ENCODE data around the gene UCP3.

UCP3 gene

DNA sequence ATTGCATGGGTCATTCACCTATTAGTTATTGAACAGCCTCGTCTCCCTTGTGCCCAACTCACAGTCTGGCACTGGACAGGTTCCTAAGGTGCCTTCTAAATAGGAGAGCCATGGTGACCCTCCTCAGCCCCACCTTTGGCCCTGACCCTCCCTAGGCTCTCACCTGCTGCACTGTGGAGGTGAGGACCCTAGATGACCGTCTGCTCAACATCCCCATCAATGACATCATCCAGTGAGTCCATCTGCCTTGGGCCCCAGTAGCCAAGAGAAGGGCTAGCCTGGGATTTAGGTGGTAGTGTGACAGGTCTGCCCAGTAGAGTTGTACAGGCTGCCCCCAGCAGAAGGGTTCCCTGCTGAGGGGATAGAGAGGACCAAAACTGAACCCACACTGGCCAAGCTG lies 39.8 kb downstream of the UCP3 start:
- no peak overlapping the region for H3K4me2 ChIP-seq (ENCODE audit: low read length, poor library complexity, severe bottlenecking)
- WGBS: 97% methylated on average over 1 of the region's 2 CpGs
- H2AK5ac ChIP-seq (ENCODE audit: low read length, severe bottlenecking): no peak overlapping the region
- no peak overlapping the region for H3K14ac ChIP-seq (ENCODE audit: low read length in 2 of 2)
- H3K79me1 ChIP-seq (replicated peaks; ENCODE audit: low read length, poor library complexity, severe bottlenecking): peaks cover 1% of the 10 kb centered on the region
- no peak for DNase-seq
- no peak overlapping the region for H3K27ac ChIP-seq (ENCODE audit: low read length, poor library complexity, severe bottlenecking)
- H3K36me3 ChIP-seq (ENCODE audit: control insufficient read depth in 1 of 2, insufficient read depth in 2 of 2, low read depth in 1 of 2, low read length in 2 of 2): peaks cover 0 to 22% of the 10 kb centered on the region in 2 experiments
- H2BK5ac ChIP-seq (ENCODE audit: low read depth, low read length, poor library complexity, severe bottlenecking): no peak overlapping the region
- H3K4ac ChIP-seq (ENCODE audit: low read depth in 1 of 2, low read length in 2 of 2): no peak overlapping the region
- H3K4me3 ChIP-seq (ENCODE audit: insufficient read depth in 1 of 2, low read depth in 1 of 2, low read length in 2 of 2): no peak overlapping the region
- H3K4me1 ChIP-seq (ENCODE audit: control insufficient read depth, insufficient read depth, low read depth, low read length): peaks cover 5% of the 10 kb centered on the region
- peaks cover 0 to 21% of the 10 kb centered on the region in 2 experiments for H3K27me3 ChIP-seq (ENCODE audit: control insufficient read depth in 1 of 2, insufficient read depth in 1 of 2, low read length in 2 of 2)
- H3K18ac ChIP-seq (ENCODE audit: low read depth in 1 of 2, low read length in 2 of 2): no peak overlapping the region
- H2BK12ac ChIP-seq (ENCODE audit: low read length in 2 of 2): no peak overlapping the region
- no peak overlapping the region for H4K8ac ChIP-seq (ENCODE audit: low read length)
- H3K9ac ChIP-seq (ENCODE audit: low read length): no peak overlapping the region
- H2BK120ac ChIP-seq (ENCODE audit: low read depth, low read length): no peak overlapping the region
- no peak overlapping the region for H3K23ac ChIP-seq (ENCODE audit: low read length in 2 of 2)
- H2BK15ac ChIP-seq (ENCODE audit: low read depth, poor library complexity, severe bottlenecking): no peak overlapping the region
- H3K9me3 ChIP-seq (ENCODE audit: control insufficient read depth, low read length): no peaks in the 10 kb centered on the region
- no peak overlapping the region for H2AFZ ChIP-seq (ENCODE audit: low read depth, low read length)
- H4K91ac ChIP-seq (ENCODE audit: low read length): peak overlapping the region; percentile 62

DNA sequence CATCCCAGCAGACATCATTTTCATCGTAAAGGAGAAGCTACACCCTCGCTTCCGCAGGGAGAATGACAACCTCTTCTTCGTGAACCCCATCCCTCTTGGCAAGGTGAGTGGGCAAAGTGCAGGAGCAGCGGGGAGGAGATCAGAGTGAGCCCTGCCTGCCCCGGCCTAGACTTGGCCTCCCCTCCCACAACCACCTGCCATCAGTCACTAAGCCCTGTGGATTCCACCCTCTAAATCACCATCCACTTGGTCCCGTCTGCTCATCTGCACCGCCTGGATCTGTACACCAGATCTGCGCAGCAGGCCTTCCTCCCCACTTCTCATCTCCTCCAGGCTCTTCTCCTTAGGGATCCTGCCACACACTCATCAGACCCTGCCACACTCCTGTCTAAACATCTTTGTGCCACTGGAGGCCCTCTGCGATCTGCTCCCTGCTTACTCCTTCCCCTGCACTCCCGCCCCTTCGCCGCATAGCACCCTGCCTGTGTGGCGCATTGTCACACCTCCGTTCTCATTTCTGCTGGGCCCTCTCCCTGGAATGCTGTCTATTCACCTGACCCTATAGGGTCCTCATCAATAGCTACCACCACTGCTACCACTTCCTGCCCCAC lies 40.4 kb downstream of the UCP3 start:
- no peak overlapping the region for H3K18ac ChIP-seq (ENCODE audit: low read depth in 1 of 2, low read length in 2 of 2)
- peaks cover 0 to 21% of the 10 kb centered on the region in 2 experiments for H3K36me3 ChIP-seq (ENCODE audit: control insufficient read depth in 1 of 2, insufficient read depth in 2 of 2, low read depth in 1 of 2, low read length in 2 of 2)
- no peak for DNase-seq
- H3K23ac ChIP-seq (ENCODE audit: low read length in 2 of 2): no peak overlapping the region
- no peak overlapping the region for H3K9ac ChIP-seq (ENCODE audit: low read length)
- H3K9me3 ChIP-seq (ENCODE audit: control insufficient read depth, low read length): no peaks in the 10 kb centered on the region
- H3K14ac ChIP-seq (ENCODE audit: low read length in 2 of 2): no peak overlapping the region
- peaks cover 7% of the 10 kb centered on the region for H3K4me1 ChIP-seq (ENCODE audit: control insufficient read depth, insufficient read depth, low read depth, low read length)
- H3K4me3 ChIP-seq (ENCODE audit: insufficient read depth in 1 of 2, low read depth in 1 of 2, low read length in 2 of 2): no peak overlapping the region
- H3K27ac ChIP-seq (ENCODE audit: low read length, poor library complexity, severe bottlenecking): no peak overlapping the region
- no peak overlapping the region for H2BK12ac ChIP-seq (ENCODE audit: low read length in 2 of 2)
- H3K27me3 ChIP-seq (ENCODE audit: control insufficient read depth in 1 of 2, insufficient read depth in 1 of 2, low read length in 2 of 2): peaks cover 0 to 27% of the 10 kb centered on the region in 2 experiments
- H2BK120ac ChIP-seq (ENCODE audit: low read depth, low read length): no peak overlapping the region
- H2AK5ac ChIP-seq (ENCODE audit: low read length, severe bottlenecking): no peak overlapping the region
- H4K8ac ChIP-seq (ENCODE audit: low read length): no peak overlapping the region
- 90% methylated on average over 15 of the region's 15 CpGs for WGBS
- no peak overlapping the region for H2BK15ac ChIP-seq (ENCODE audit: low read depth, poor library complexity, severe bottlenecking)
- H4K91ac ChIP-seq (ENCODE audit: low read length): no peak overlapping the region
- no peak overlapping the region for H3K4ac ChIP-seq (ENCODE audit: low read depth in 1 of 2, low read length in 2 of 2)
- no peak overlapping the region for H3K4me2 ChIP-seq (ENCODE audit: low read length, poor library complexity, severe bottlenecking)
- no peak overlapping the region for H2BK5ac ChIP-seq (ENCODE audit: low read depth, low read length, poor library complexity, severe bottlenecking)
- no peak overlapping the region for H2AFZ ChIP-seq (ENCODE audit: low read depth, low read length)
- H3K79me1 ChIP-seq (replicated peaks; ENCODE audit: low read length, poor library complexity, severe bottlenecking): peaks cover 4% of the 10 kb centered on the region

DNA sequence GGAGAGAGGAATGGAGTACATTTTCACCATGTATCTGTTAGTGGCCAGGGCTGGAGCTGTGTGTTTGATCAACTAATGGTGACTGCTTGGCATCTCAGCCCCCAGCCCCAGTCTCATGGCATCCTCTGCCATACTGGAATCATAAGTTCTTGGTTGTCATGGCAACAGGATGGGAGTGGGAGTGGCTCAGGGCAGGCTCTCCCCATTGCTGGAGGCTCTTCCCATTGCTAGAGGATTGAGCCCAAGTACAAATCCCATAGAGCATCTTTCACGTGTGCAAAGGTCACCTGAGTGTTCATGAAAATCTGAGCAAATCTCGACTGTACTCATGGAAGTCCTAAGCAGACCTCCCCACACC lies 43.1 kb downstream of the UCP3 start:
- Histone ChIP-seq H3K36me3 (ENCODE audit: control insufficient read depth in 1 of 2, insufficient read depth in 2 of 2, low read depth in 1 of 2, low read length in 2 of 2) (peaks cover 0 to 19% of the 10 kb centered on the region in 2 experiments), H2BK120ac (ENCODE audit: low read depth, low read length) (no peak overlapping the region), H4K8ac (ENCODE audit: low read length) (no peak overlapping the region), H4K91ac (ENCODE audit: low read length) (no peak overlapping the region), H3K79me1 (replicated peaks; ENCODE audit: low read length, poor library complexity, severe bottlenecking) (peaks cover 4% of the 10 kb centered on the region), H3K4me1 (ENCODE audit: control insufficient read depth, insufficient read depth, low read depth, low read length) (peaks cover 8% of the 10 kb centered on the region), H2AK5ac (ENCODE audit: low read length, severe bottlenecking) (no peak overlapping the region), H2AFZ (ENCODE audit: low read depth, low read length) (no peak overlapping the region), H3K4ac (ENCODE audit: low read depth in 1 of 2, low read length in 2 of 2) (no peak overlapping the region), H3K9me3 (ENCODE audit: control insufficient read depth, low read length) (no peaks in the 10 kb centered on the region), H3K18ac (ENCODE audit: low read depth in 1 of 2, low read length in 2 of 2) (no peak overlapping the region), H2BK15ac (ENCODE audit: low read depth, poor library complexity, severe bottlenecking) (no peak overlapping the region), H3K4me3 (ENCODE audit: insufficient read depth in 1 of 2, low read depth in 1 of 2, low read length in 2 of 2) (no peak overlapping the region), H3K4me2 (ENCODE audit: low read length, poor library complexity, severe bottlenecking) (no peak overlapping the region), H3K27ac (ENCODE audit: low read length, poor library complexity, severe bottlenecking) (no peak overlapping the region), H2BK12ac (ENCODE audit: low read length in 2 of 2) (no peak overlapping the region), H2BK5ac (ENCODE audit: low read depth, low read length, poor library complexity, severe bottlenecking) (no peak overlapping the region), H3K14ac (ENCODE audit: low read length in 2 of 2) (no peak overlapping the region), H3K23ac (ENCODE audit: low read length in 2 of 2) (no peak overlapping the region), H3K27me3 (ENCODE audit: control insufficient read depth in 1 of 2, insufficient read depth in 1 of 2, low read length in 2 of 2) (peaks cover 0 to 34% of the 10 kb centered on the region in 2 experiments), H3K9ac (ENCODE audit: low read length) (no peak overlapping the region)
- no peak for DNase-seq
- WGBS: 89% methylated on average over 1 of the region's 2 CpGs

DNA sequence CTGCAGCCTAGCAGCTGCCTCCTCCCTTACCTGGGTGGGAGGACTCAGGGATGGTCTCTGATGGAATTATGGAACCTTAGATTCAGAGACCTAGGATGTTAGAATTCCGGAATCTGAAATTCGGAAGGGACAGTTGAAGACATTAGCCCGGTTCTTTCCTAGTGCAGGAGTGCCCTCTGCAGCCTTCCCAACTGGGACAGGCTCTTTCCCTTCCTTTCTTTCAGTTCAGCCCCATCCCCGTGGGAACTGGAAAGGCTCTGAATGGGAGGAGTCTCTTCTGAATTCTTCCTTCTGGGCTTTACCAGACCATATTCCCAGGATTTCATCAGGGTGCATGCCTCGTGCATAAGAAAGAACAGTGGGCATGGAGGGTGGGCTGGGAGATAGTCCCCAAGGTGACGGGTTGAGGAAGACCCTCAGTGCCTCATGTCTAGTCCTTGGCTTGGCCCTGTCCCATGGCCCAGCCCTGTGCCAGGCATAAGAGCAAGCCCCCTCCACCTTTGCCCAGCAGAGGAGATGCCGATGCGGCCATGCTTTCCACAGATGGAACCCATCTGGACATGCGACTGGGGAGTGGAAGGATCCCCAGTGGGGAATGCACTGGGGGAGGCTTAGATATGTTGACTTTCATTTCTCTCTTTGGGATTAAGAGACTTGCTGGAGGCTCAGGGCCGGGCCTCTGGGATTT lies 43.7 kb downstream of the UCP3 start:
- Histone ChIP-seq H3K4me1 (ENCODE audit: control insufficient read depth, insufficient read depth, low read depth, low read length) (peaks cover 8% of the 10 kb centered on the region), H3K9ac (ENCODE audit: low read length) (no peak overlapping the region), H2BK15ac (ENCODE audit: low read depth, poor library complexity, severe bottlenecking) (no peak overlapping the region), H2BK12ac (ENCODE audit: low read length in 2 of 2) (no peak overlapping the region), H3K36me3 (ENCODE audit: control insufficient read depth in 1 of 2, insufficient read depth in 2 of 2, low read depth in 1 of 2, low read length in 2 of 2) (peaks cover 0 to 19% of the 10 kb centered on the region in 2 experiments), H3K23ac (ENCODE audit: low read length in 2 of 2) (no peak overlapping the region), H4K8ac (ENCODE audit: low read length) (no peak overlapping the region), H2BK120ac (ENCODE audit: low read depth, low read length) (no peak overlapping the region), H4K91ac (ENCODE audit: low read length) (no peak overlapping the region), H3K27me3 (ENCODE audit: control insufficient read depth in 1 of 2, insufficient read depth in 1 of 2, low read length in 2 of 2) (peaks cover 0 to 34% of the 10 kb centered on the region in 2 experiments), H3K79me1 (replicated peaks; ENCODE audit: low read length, poor library complexity, severe bottlenecking) (peaks cover 4% of the 10 kb centered on the region), H3K4me2 (ENCODE audit: low read length, poor library complexity, severe bottlenecking) (no peak overlapping the region), H3K4me3 (ENCODE audit: insufficient read depth in 1 of 2, low read depth in 1 of 2, low read length in 2 of 2) (no peak overlapping the region), H2AK5ac (ENCODE audit: low read length, severe bottlenecking) (no peak overlapping the region), H2BK5ac (ENCODE audit: low read depth, low read length, poor library complexity, severe bottlenecking) (no peak overlapping the region), H3K4ac (ENCODE audit: low read depth in 1 of 2, low read length in 2 of 2) (no peak overlapping the region), H2AFZ (ENCODE audit: low read depth, low read length) (no peak overlapping the region), H3K18ac (ENCODE audit: low read depth in 1 of 2, low read length in 2 of 2) (no peak overlapping the region), H3K14ac (ENCODE audit: low read length in 2 of 2) (no peak overlapping the region), H3K9me3 (ENCODE audit: control insufficient read depth, low read length) (no peaks in the 10 kb centered on the region), H3K27ac (ENCODE audit: low read length, poor library complexity, severe bottlenecking) (no peak overlapping the region)
- DNase-seq: peak; percentile 19
- WGBS: 91% methylated on average over 8 of the region's 10 CpGs

All from mesenchymal stem cell (in vitro differentiated cells and primary cell).